COLO668 (cell line): ENCODE results near the gene MED10.

ENCODE experiments used
- DNase-seq: peaks from one replicate; lab custom pipeline; 2025; ENCODE audit not compliant: unreplicated experiment; lab: John Stamatoyannopoulos, UW

MED10 gene

DNA sequence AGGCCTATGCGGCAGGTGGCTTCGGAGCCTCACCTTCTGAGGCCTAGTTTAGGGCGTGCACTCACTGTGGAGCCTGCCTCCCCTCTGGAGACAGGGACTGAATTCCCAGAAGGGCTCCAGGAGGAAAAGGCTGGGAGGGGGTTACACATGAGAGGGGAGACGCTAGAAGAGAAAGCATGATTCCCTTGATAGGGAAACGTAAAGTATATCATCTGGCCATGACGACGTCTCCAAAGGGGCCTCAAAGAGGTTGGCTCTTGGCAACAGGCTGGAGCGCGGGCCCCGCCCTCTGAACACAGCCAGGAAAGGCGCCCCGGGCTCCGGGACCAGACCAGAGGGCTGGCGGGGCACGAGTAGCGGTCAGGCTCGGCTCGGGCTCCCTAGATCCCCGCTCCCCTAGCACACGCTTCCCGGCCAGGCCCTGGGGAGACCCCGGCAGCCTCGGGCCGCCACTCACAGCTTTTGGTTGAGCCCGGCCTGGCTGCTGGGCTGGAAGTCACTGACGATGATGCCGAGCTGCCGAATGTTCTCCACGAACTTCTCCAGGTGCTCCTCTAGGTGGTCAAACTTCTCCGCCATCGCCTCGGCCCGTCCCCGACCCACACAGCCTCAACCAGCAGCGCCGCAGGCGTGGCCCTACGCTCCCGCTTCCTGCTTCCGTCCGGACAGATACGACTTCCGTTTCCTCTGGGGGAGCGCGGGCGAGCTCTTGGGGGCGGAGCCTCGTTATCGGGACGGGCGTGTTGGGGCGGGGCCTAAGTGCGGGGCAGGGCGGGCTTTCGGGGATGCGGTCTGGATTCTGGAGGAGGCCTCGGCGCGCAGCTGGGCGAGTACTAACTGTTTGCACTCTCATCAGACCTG lies at the start of gene MED10:
TSS of gene MED10 (minus strand) at position 643 of the 861 bp plus-strand sequence. CDS start at position 579, 64 bp downstream.
- peak; percentile 97 for DNase-seq

DNA sequence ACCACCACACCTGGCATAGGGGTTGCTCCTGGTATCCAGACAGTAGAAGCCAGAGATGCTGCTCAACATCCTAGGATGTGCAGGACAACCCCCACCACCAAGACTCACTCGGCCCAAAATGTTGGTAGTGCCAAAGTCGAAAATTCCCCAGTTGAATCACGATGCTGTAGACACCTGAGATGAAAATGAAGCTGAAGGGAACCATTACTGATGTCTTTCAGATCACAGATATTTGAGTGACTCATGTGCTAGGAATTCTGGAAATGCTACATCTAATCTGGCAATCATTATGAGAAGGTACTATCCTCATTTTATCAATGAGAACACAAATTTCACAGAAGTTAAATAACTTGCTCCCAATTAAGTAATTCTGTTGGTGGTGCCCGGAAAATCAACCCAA lies 49.3 kb upstream of the MED10 start:
- no peak for DNase-seq

DNA sequence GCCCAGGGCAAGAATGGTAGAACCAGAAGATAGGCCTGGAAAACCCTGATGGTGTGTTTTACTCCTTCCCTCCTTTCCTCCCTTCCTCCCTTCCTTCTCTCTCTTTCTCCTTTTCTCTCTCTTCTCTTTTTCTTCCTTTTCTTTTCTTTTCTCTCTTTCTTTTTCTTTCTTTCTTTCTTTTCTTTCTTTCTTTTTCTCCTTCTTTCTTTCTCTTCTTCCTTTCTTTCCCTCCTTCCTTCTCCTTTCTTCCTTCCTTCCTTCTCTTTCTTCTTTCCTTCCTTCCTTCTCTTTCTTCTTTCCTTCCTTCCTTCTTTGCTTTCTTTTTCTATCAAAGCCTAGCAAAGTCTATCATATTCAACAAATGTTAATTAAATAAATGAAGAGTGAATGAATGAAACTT lies 46.4 kb upstream of the MED10 start:
- DNase-seq: no peak

DNA sequence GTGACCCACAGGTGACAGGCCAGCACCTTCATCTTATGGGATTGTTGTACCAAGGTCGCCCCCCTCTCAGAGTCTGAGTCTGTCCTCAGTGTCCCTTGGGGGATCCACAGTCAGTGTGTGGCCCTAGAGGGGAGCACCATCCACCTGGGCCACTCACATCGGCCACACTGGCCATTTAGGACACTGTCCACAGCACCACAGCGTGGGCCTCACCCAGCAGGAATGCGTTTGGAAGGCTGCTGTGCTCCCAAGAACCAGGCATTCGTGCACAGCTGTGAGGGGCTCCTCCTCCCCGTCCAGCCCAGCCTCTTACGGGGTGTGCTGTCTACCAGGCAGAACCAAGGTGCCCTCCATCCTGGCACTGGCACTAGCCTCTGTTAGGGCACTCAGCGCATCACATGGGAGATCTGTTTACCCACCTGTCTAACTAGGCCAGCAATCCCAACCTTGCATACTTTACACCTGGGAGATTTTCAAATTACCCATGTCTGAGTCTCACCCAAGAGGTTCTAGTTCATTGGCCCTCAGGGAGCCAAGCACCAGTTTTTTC lies 45.8 kb upstream of the MED10 start:
- peak; percentile 45 for DNase-seq

- no peak for DNase-seq
Observed at GRCh38 chr5:6423327-6424109, 45.2 kb upstream of the MED10 start.

GRCh38 chr5:6419340-6419852 lies 41.0 kb upstream of the MED10 start:
- DNase-seq: no peak

DNA sequence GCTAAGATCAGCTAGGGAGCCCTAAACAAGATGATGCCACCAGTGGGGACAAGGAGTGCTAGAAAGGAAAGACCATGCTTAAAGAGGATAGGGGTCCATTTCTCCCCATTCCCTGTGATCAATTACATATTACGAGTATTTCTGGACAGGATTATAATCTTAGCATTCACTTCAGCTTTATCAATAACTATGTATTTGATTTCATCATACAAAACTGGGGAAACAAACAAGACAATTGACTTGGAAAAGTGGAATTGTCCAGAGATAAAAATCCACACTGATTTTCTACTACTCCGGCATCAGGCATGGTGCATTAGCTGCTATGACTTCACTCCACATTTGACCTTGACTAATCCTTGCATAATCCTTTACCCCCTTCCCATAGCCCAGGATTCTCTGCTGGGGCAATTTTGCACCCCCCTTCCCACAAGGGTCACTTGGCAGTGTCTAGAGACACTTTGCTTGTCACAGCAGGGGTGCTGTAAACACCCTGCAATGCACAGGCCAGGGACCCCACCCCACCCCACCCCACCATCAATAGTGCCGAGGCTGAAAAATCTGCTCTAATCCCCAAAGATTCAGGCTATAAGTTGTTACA lies 40.4 kb upstream of the MED10 start:
- DNase-seq: no peak

- no peak for DNase-seq
Observed at GRCh38 chr5:6417657-6418056, 39.3 kb upstream of the MED10 start.

DNA sequence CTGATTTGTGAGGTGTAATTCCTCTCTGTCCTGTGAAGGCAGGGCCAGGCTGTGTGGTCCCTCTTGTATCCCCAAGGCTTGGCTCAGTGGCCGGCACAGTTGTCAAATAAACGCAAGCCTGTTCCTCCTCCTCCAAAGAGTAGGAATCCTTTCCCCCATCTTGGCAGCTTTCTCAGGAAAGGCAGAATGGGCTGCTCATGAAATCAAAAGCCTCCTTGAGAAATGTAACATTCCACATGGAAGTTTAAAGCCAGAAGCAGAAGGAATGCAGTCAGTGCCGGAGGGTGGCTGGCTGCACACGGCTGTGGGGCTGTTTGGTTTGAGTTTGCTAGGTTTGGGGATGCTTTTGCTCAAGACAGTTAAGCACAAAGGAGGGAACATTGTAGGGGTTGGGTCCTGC lies 34.5 kb upstream of the MED10 start:
- DNase-seq: no peak

GRCh38 chr5:6411141-6411540 lies 32.8 kb upstream of the MED10 start:
- no peak for DNase-seq

GRCh38 chr5:6410421-6410820 lies 32.1 kb upstream of the MED10 start:
- no peak for DNase-seq

GRCh38 chr5:6408627-6409446 lies 30.5 kb upstream of the MED10 start:
- DNase-seq: no peak

DNA sequence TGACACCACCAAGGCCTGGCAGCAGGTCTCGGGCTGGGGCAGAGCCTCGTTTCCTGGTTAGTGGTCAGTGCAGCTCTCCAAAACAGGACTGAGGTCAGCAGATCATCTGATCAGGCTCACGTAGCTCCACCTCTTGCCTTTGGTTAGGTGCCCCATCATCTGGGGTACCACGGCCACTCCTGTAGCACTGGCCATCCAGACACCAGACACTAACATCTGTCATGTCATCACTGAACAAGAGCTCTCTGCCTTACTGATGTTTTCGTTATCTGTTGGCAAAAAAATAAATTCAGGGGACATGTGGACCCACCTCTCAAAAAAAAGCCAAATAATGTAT lies 29.9 kb upstream of the MED10 start:
- no peak for DNase-seq

GRCh38 chr5:6407558-6408259 lies 29.4 kb upstream of the MED10 start:
- DNase-seq: no peak

GRCh38 chr5:6405591-6405990 lies 27.2 kb upstream of the MED10 start:
- DNase-seq: no peak

GRCh38 chr5:6404129-6404528 lies 25.8 kb upstream of the MED10 start:
- no peak for DNase-seq

- DNase-seq: no peak
Observed at GRCh38 chr5:6403416-6403815, 25.1 kb upstream of the MED10 start.

DNA sequence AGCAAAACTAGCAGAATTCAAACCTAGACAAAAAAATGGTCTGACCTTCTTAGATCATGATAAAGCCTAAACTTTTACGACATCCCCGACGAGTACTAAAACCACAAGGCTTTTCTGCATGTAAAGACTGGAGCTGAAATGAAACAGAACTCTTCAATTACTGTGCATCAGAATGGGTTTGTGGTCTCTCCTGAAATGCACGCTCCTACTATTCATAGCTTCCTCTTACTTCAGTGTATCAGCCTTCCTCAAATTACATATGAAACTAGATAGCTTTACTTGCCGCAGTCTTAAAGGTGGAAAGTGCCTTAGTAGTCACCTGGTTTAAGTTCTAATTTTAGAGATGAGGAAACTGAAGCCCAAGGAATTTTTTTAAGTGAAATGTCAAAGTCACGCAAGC lies 24.6 kb upstream of the MED10 start:
- DNase-seq: no peak

GRCh38 chr5:6401410-6401809 lies 23.1 kb upstream of the MED10 start:
- no peak for DNase-seq
